OCI-LY1 (cell line): Measurements from ENCODE around the gene TREH.
"Not testable (repeated sequence)": the region's sequence is repeated elsewhere in the genome, so short reads cannot be mapped to it uniquely, and the experiment has no call there.

Source experiments
- H2AFZ ChIP-seq: fragments of 200-600 bp; sonication (generic), shearing (Covaris generic); 2 replicates; pipeline ENCODE4 v1.6.0; 2014; ENCODE audit warnings: antibody characterized with exemption, mild to moderate bottlenecking, low read length
- H3F3A ChIP-seq: fragments of 200-600 bp; sonication (generic), shearing (Covaris generic); 2 replicates; pipeline ENCODE4 v1.6.0; 2014; ENCODE audit warnings: mild to moderate bottlenecking, antibody characterized with exemption, low read length, moderate library complexity; ENCODE audit not compliant: insufficient read depth
- H3K27ac ChIP-seq: fragments of 200-600 bp; sonication (generic); 2 replicates; pipeline ENCODE4 v1.5.1; 2014; ENCODE audit warnings: low read length, mixed run types, mild to moderate bottlenecking, low read depth; ENCODE audit not compliant: poor library complexity, severe bottlenecking
- H3K27me3 ChIP-seq: fragments of 200-600 bp; sonication (generic); 2 replicates; pipeline ENCODE4 v1.6.0; 2014; ENCODE audit warnings: antibody characterized with exemption, mild to moderate bottlenecking, low read length, moderate library complexity; ENCODE audit not compliant: insufficient read depth
- H3K36me3 ChIP-seq: fragments of 200-600 bp; sonication (generic); 2 replicates; pipeline ENCODE4 v1.6.1; 2014; ENCODE audit warnings: mild to moderate bottlenecking, antibody characterized with exemption, low read length, moderate library complexity, mixed read lengths; ENCODE audit not compliant: insufficient read depth
- H3K4me1 ChIP-seq: fragments of 200-600 bp; sonication (generic); 2 replicates; pipeline ENCODE4 v1.5.1; 2014; ENCODE audit warnings: mild to moderate bottlenecking, low read length, moderate library complexity; ENCODE audit not compliant: insufficient read depth, severe bottlenecking
- H3K4me2 ChIP-seq: fragments of 200-600 bp; sonication (generic), shearing (Covaris generic); 2 replicates; pipeline ENCODE4 v1.6.1; 2014; ENCODE audit warnings: low read length
- H3K4me3 ChIP-seq: fragments of 200-600 bp; sonication (generic); 2 replicates; pipeline ENCODE4 v1.5.1; 2014; ENCODE audit warnings: low read length, low read depth, mild to moderate bottlenecking, mixed read lengths; ENCODE audit not compliant: poor library complexity, severe bottlenecking
- H3K79me2 ChIP-seq: fragments of 200-600 bp; shearing (Covaris generic); 2 replicates; pipeline ENCODE4 v1.6.1; 2016; ENCODE audit warnings: mixed run types, low read length, mixed read lengths; ENCODE audit not compliant: insufficient read depth
- H3K9ac ChIP-seq: fragments of 200-600 bp; sonication (generic), shearing (Covaris generic); 2 replicates; pipeline ENCODE4 v1.6.1; 2014; ENCODE audit warnings: mild to moderate bottlenecking, low read length, mixed read lengths
- H3K9me2 ChIP-seq: fragments of 200-600 bp; sonication (generic), shearing (Covaris generic); 2 replicates; pipeline ENCODE4 v1.6.1; 2014; ENCODE audit warnings: low read depth, mild to moderate bottlenecking, low read length, mixed read lengths
- H3K9me3 ChIP-seq: fragments of 200-600 bp; shearing (Covaris generic); 2 replicates; pipeline ENCODE4 v1.6.1; 2014; ENCODE audit warnings: low read length, mixed read lengths
- H4K20me1 ChIP-seq: fragments of 200-600 bp; sonication (generic), shearing (Covaris generic); 2 replicates; pipeline ENCODE4 v1.6.0; 2016; ENCODE audit warnings: mild to moderate bottlenecking, low read length; ENCODE audit not compliant: insufficient read depth
- CTCF ChIP-seq: fragments of 200-600 bp; sonication (generic), shearing (Covaris generic); IDR thresholded peaks from 2 replicates; pipeline ENCODE4 v1.5.1; 2017; ENCODE audit warnings: mild to moderate bottlenecking, antibody characterized with exemption, low read length, moderate library complexity, mixed read lengths
- EZH2 ChIP-seq: fragments of 200-600 bp; sonication (generic), shearing (Covaris generic); IDR thresholded peaks from 2 replicates; pipeline ENCODE4 v1.8.0; 2017; ENCODE audit warnings: borderline replicate concordance, mixed run types, mild to moderate bottlenecking, antibody characterized with exemption, low read length, moderate library complexity, mixed read lengths

TREH gene

GRCh38 chr11:118715245-118715831, 35.9 kb upstream of the TREH start:
- peak overlapping the region; percentile 49 for H3K27ac ChIP-seq
- H3K79me2 ChIP-seq: no peaks in the 10 kb centered on the region
- H4K20me1 ChIP-seq: no peaks in the 10 kb centered on the region
- no peaks in the 10 kb centered on the region for H3K9me2 ChIP-seq
- no peaks in the 10 kb centered on the region for H3K9me3 ChIP-seq
- no peaks in the 10 kb centered on the region for H3K36me3 ChIP-seq
- peaks cover 10% of the 10 kb centered on the region for H3K4me1 ChIP-seq
- no peak for TF ChIP-seq CTCF
- no peak for TF ChIP-seq EZH2
- no peak overlapping the region for H3K4me3 ChIP-seq
- no peaks in the 10 kb centered on the region for H3K27me3 ChIP-seq
- no peaks in the 10 kb centered on the region for H3F3A ChIP-seq
- H3K4me2 ChIP-seq: peak overlapping the region; percentile 26; the same call in 1 of the 2 replicates
- no peak overlapping the region for H3K9ac ChIP-seq
- H2AFZ ChIP-seq: no peak overlapping the region

GRCh38 chr11:118714816-118715215, 35.4 kb upstream of the TREH start:
- H3K27me3 ChIP-seq: no peaks in the 10 kb centered on the region
- H4K20me1 ChIP-seq: no peaks in the 10 kb centered on the region
- TF ChIP-seq EZH2 (no peak), CTCF (no peak)
- no peak overlapping the region for H3K4me3 ChIP-seq
- no peak overlapping the region for H3K27ac ChIP-seq
- H3K9me3 ChIP-seq: no peaks in the 10 kb centered on the region
- no peaks in the 10 kb centered on the region for H3K9me2 ChIP-seq
- H3K4me1 ChIP-seq: peaks cover 10% of the 10 kb centered on the region
- no peak overlapping the region for H3K4me2 ChIP-seq
- H3F3A ChIP-seq: no peaks in the 10 kb centered on the region
- no peaks in the 10 kb centered on the region for H3K79me2 ChIP-seq
- no peak overlapping the region for H2AFZ ChIP-seq
- H3K36me3 ChIP-seq: no peaks in the 10 kb centered on the region
- no peak overlapping the region for H3K9ac ChIP-seq

GRCh38 chr11:118714416-118714815, 35.0 kb upstream of the TREH start:
- H3F3A ChIP-seq, H3K9me3 ChIP-seq, H3K4me1 ChIP-seq, H3K27me3 ChIP-seq, H3K79me2 ChIP-seq, H3K27ac ChIP-seq, H3K36me3 ChIP-seq, H4K20me1 ChIP-seq, H2AFZ ChIP-seq, H3K9ac ChIP-seq, H3K4me3 ChIP-seq, H3K9me2 ChIP-seq, H3K4me2 ChIP-seq: not testable (repeated sequence)

GRCh38 chr11:118708296-118708695, 28.8 kb upstream of the TREH start:
- Histone ChIP-seq H3K36me3 (no peaks in the 10 kb centered on the region), H4K20me1 (no peaks in the 10 kb centered on the region), H2AFZ (no peak overlapping the region), H3K9me2 (no peaks in the 10 kb centered on the region), H3F3A (no peaks in the 10 kb centered on the region), H3K9me3 (no peaks in the 10 kb centered on the region), H3K4me3 (no peak overlapping the region), H3K9ac (no peak overlapping the region), H3K4me1 (peaks cover 32% of the 10 kb centered on the region), H3K4me2 (no peak overlapping the region), H3K27ac (no peak overlapping the region), H3K79me2 (no peaks in the 10 kb centered on the region), H3K27me3 (no peaks in the 10 kb centered on the region)
- TF ChIP-seq CTCF (no peak), EZH2 (no peak)
